ENCODE measurements around the gene SPACDR. TPM values are rescaled to one million over a fixed set of nuclear protein-coding genes. Genes with fewer than 3 reads are reported as not detected.

The SPACDR gene
- total RNA-seq, 1 donor from 2014 or later: 1.7 TPM

GRCh38 chr7:100437150-100438100 lies 26.6 kb downstream of the SPACDR start:
- intact Hi-C loops (cut with DNase I): no loop called here
- peak; percentile 54 for DNase-seq
- Histone ChIP-seq H3K36me3 (peaks cover 26% of the 10 kb centered on the region), H3K4me3 (peak overlapping the region; percentile 84), H3K9me3 (no peaks in the 10 kb centered on the region), H3K27ac (peak overlapping the region; percentile 95), H3K27me3 (ENCODE audit: low read depth) (no peaks in the 10 kb centered on the region), H3K4me1 (peaks cover 26% of the 10 kb centered on the region)
- no peak for ATAC-seq
- no peak for TF ChIP-seq CTCF (IDR thresholded peaks at IDR 0.05)

DNA sequence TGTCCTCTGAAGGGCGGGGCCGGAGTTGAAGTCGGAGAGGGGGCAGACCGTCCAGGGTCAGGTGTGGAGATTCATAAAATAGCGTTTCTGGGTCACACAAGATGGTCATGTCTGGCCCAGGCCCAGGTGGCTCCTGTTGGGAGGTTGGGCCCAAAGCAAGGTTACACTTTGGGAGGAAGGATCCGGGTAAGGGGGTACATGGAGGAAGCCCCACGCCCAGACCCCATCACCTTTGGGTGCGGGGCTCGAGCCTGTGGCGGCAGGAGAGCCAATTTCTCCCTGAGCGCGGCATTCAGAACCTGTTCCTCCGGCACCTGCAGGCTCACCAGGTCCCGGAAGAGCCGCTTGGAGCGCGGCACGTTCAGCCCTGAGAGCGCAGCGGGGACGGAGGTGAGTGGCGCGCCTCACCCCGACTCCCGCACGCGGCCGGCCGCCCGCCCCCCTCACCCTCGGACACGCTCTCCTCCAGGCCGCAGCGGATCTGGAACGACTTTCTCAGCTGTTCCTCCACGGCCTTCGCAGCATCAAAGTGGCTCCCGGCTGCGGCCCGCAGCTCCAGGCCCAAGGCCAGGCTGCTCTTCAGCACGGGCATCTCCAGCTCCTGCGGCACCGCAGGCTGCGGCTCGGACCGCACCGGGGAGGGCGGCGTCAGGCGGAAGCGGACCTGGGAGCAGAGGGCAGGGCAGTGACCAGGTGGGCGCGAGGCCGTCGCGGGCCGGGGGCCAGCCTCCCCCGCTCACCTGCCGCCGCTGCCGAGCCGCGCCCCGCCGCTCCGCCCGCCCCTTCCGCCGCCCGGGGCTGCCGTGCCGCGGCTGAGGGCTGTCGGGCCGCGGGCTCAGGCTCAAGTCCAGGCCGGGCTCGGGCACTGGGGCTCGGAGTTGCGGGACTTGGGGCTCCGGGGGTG lies 28.4 kb downstream of the SPACDR start:
- H3K9me3 ChIP-seq: no peaks in the 10 kb centered on the region
- no peaks in the 10 kb centered on the region for H3K27me3 ChIP-seq (ENCODE audit: low read depth)
- TF ChIP-seq CTCF (IDR thresholded peaks at IDR 0.05): no peak
- ATAC-seq (peak; percentile 64 to 68), DNase-seq (peak; percentile 69)
- H3K4me1 ChIP-seq: peaks cover 44% of the 10 kb centered on the region
- intact Hi-C loops (cut with DNase I): no loop called here
- H3K4me3 ChIP-seq: peak overlapping the region; percentile 84
- peak overlapping the region; percentile 95 for H3K27ac ChIP-seq
- H3K36me3 ChIP-seq: peaks cover 38% of the 10 kb centered on the region

- Histone ChIP-seq H3K4me3 (peak overlapping the region; percentile 84), H3K36me3 (peaks cover 38% of the 10 kb centered on the region), H3K4me1 (peaks cover 48% of the 10 kb centered on the region), H3K9me3 (no peaks in the 10 kb centered on the region), H3K27ac (peak overlapping the region; percentile 95), H3K27me3 (ENCODE audit: low read depth) (no peaks in the 10 kb centered on the region)
- intact Hi-C loops (cut with DNase I): no loop called here
- no peak for TF ChIP-seq CTCF (IDR thresholded peaks at IDR 0.05)
- no peak for ATAC-seq
- DNase-seq: peak; percentile 19
Measured at GRCh38 chr7:100434297-100435144, 29.5 kb downstream of the SPACDR start.

DNA sequence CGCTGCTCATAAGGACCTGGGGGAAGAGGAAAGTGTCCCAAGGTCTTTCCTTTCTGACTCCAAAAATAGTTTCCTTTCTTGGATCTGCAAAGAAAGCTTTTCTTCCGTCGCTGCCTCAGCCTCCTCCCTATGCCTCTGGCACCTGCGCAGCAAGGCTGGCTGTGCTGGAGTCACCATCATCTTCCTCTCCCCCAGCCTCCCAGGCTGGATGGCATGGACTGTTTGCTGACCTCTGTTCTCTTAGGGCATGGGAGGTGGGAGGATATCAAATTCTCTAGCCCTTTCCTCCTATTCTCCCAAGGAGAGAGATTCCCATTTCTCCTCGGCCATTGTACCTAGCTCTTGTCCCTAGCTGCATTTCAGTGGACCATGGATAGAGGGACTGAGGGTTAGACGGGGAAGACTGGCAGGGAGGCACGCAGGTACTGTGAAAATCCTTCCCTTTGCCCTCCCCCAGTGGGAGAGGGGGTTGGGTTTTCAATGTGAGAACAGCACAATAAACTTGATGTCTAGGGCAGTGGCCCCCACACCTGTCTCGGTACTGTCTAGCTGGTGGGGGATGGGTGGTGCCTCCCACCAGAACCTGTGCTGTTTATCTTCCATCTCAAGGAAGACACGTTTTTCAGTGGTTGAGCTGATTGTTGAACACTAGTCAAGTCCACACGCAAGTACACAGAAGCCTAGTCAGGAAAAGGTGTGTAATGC lies 30.3 kb downstream of the SPACDR start:
- no peak overlapping the region for H3K27ac ChIP-seq
- DNase-seq: peak; percentile 28
- H3K9me3 ChIP-seq: no peaks in the 10 kb centered on the region
- peaks cover 38% of the 10 kb centered on the region for H3K36me3 ChIP-seq
- intact Hi-C loops (cut with DNase I): no loop called here
- no peak overlapping the region for H3K4me3 ChIP-seq
- H3K4me1 ChIP-seq: peaks cover 48% of the 10 kb centered on the region
- no peak for TF ChIP-seq CTCF (IDR thresholded peaks at IDR 0.05)
- no peaks in the 10 kb centered on the region for H3K27me3 ChIP-seq (ENCODE audit: low read depth)
- ATAC-seq: no peak

Measured in lower lobe of right lung (tissue), 2 donors.